ENCODE results near the gene PTPRCAP. TPM values are rescaled to one million over a fixed set of nuclear protein-coding genes. Genes with fewer than 3 reads are reported as not detected.

Gene PTPRCAP
- total RNA-seq, 2 experiments from 2014 or later: 328 to 389 TPM

DNA sequence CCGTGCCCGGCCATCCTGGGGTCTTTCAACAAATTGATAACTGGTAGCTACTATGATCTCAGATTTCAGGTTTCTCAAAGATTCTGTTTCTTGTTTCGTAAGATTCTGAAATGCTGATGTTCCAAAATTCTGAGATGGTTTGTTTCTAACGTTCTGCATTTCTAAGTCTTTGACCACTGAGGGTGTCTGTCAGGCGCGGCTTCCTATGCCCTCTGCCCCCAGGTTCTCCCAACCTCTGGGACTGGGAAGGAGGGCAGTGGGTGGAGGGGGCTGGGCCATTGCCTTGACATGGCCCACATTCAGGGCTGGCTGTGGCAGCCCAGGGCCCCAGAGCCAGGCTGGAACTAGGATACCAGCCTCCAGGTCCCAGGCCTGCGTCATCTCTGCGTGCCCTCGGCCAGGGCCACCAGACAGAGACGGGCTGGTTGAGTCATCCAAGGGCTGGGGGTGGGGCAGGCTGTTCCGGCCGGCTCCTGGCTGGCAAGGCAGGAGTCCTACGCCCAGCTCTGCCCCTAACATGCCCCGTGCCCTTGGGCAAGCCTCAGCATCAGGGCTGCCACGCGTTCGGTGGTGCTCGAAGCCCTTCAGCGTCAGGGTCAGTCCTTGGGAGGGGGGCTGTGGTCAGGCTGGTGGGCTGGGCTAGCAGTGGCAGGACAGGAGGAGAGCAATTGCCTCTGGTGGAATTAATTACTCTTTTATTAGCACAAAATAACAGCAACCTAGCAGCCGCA is 26.4 kb upstream of the PTPRCAP start:
- ChIA-PET POLR2A (no interaction called here), CTCF (no interaction called here)
- Mint-ChIP-seq H3K4me1 (peaks cover 42% of the 10 kb centered on the region), H3K9me3 (no peaks in the 10 kb centered on the region), H3K27ac (peak overlapping the region; percentile 93), H3K27me3 (no peaks in the 10 kb centered on the region), H3K36me3 (ENCODE audit: low read depth) (peaks cover 4% of the 10 kb centered on the region), H3K4me3 (peak overlapping the region; percentile 84)
- DNase-seq: no peak

DNA sequence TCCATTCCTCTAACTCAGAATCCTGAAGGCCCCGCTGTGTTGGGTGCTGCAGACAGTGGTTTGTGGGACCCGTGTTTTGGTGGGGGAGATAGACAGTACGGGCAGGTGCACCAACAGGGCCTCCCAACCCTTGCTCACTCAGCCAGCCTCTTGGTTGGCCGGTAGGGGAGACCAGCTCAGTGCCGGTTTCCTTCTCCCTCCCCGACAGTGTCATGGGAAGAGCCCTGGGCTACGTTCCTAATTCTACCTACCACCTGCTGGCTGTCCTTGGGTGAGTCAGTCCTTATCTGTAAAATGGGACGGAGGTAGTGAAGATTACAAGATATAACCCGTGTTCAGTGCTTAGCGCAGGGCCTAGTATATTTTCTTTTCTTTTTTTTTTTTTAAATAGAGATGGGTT is 25.7 kb upstream of the PTPRCAP start:
- Mint-ChIP-seq H3K27me3 (no peaks in the 10 kb centered on the region), H3K4me1 (peaks cover 38% of the 10 kb centered on the region), H3K4me3 (no peak overlapping the region), H3K27ac (no peak overlapping the region), H3K36me3 (ENCODE audit: low read depth) (peaks cover 4% of the 10 kb centered on the region), H3K9me3 (no peaks in the 10 kb centered on the region)
- DNase-seq: no peak
- POLR2A ChIA-PET: no interaction called here
- CTCF ChIA-PET: interaction anchor here (0.6 kb wide), 1 partner anchor 19 kb away, joined by 3 read pairs; no protein-coding TSS in a partner anchor

DNA sequence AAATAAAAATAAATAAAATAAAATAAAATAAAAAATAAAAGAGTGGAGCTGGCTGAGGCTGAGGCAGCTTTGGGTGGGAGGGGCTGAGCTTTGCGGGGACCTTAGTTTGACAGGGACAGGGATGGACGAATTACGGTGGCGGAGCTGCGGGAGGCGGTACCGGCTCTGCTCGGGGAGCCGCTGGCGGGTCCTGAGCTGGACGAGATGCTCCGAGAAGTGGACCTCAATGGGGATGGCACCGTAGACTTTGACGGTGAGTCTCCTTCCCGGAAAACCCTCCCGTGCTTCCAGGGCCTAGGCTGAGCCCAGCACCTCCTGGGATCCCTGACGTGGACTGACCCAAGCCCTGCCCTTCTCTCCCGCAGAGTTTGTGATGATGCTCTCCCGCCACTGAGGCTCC is 20.8 kb upstream of the PTPRCAP start:
- H3K4me3 Mint-ChIP-seq: no peak overlapping the region
- ChIA-PET CTCF (interaction anchor here (1.1 kb wide), 1 partner anchor 17 kb away, joined by 3 read pairs; no protein-coding TSS in a partner anchor), POLR2A (no interaction called here)
- no peak overlapping the region for H3K27ac Mint-ChIP-seq
- no peaks in the 10 kb centered on the region for H3K36me3 Mint-ChIP-seq (ENCODE audit: low read depth)
- H3K4me1 Mint-ChIP-seq: peaks cover 9% of the 10 kb centered on the region
- no peak for DNase-seq
- no peaks in the 10 kb centered on the region for H3K9me3 Mint-ChIP-seq
- no peaks in the 10 kb centered on the region for H3K27me3 Mint-ChIP-seq

DNA sequence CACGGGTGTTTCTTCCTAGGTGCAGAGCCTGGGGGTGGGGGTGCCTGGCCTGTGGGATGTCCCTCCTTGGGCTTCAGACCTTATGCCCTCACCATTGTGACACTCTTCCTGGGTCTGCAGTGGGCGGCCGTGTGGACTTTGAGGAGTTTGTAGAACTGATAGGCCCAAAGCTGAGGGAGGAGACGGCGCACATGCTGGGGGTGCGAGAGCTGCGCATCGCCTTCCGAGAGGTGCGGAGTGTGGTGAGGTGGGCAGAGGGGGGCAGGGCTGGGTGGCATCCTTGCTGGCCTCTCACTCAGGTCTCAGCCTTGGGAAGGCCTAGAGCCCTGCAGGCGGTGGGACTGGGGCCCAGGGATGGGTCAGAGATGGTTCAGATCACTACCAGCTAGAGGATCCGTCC is 20.0 kb upstream of the PTPRCAP start:
- no peak overlapping the region for H3K4me3 Mint-ChIP-seq
- DNase-seq: no peak
- no peak overlapping the region for H3K27ac Mint-ChIP-seq
- H3K9me3 Mint-ChIP-seq: no peaks in the 10 kb centered on the region
- CTCF ChIA-PET: interaction anchor here (1.1 to 1.6 kb wide), 2 partner anchors 16 to 20 kb away, joined by 3 to 5 read pairs; partner anchors contain the start of gene PTPRCAP
- POLR2A ChIA-PET: no interaction called here
- peaks cover 7% of the 10 kb centered on the region for H3K4me1 Mint-ChIP-seq
- H3K36me3 Mint-ChIP-seq (ENCODE audit: low read depth): no peaks in the 10 kb centered on the region
- no peaks in the 10 kb centered on the region for H3K27me3 Mint-ChIP-seq

DNA sequence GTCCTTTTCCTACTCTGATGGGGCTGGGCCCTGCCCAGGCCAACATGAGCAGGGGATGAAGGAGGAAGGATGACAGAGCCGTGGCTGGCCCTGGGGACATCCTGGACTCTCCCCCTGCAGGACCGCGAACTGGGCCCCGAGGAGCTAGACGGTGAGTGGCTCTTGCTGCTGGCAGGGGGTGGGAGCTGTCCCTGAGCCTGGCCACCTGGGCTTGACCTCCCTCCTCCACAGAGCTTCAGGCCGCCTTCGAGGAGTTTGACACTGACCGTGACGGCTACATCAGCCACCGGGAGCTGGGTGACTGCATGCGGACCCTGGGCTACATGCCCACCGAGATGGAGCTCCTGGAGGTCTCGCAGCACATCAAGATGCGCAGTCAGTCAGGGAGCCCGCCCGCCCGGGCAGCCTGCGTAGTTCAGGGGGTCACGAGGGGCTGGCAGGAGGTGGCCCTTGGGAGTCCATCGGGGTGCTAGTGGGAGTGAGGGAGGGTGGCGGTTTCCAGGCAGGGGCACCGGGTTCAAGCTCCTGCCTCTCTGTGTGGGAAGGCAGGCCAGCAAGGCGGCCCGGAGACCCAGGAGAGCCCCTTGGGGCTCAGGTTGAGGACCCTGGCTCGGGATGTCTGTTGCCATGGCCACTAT is 18.7 kb upstream of the PTPRCAP start:
- Mint-ChIP-seq H3K4me3 (no peak overlapping the region), H3K27ac (no peak overlapping the region), H3K27me3 (no peaks in the 10 kb centered on the region), H3K9me3 (no peaks in the 10 kb centered on the region), H3K36me3 (ENCODE audit: low read depth) (no peaks in the 10 kb centered on the region), H3K4me1 (peaks cover 7% of the 10 kb centered on the region)
- ChIA-PET POLR2A (no interaction called here), CTCF (interaction anchor here (0.8 to 1.6 kb wide), 5 partner anchors 12 to 87 kb away, joined by 3 to 10 read pairs (median 5); partner anchors contain the start of genes CORO1B and PTPRCAP)
- DNase-seq: no peak

DNA sequence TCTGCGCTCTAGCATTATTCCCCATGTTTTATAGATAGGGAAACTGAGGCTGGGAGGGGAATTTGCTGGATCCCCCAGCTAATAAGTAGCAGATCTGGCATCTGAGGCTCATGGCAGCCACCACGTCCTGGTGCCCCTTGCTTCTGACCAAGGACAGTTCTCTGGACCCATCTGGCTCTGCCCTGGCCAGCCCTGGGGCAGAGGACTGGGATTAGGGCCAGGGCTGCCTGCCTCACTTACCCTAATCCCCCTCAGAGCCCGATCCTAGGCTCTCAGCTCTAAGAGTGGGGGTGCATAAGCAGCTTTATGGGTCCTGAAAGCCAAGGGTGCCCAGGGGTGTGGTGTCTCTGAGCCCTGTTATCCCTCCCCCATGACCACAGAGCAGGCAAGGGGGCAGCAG is 17.6 kb upstream of the PTPRCAP start, which contains the start of gene CABP4:
TSS of gene CABP4 (plus strand) at position 301 of the 400 bp plus-strand sequence. CDS start at position 371, 70 bp downstream.
- POLR2A ChIA-PET: no interaction called here

DNA sequence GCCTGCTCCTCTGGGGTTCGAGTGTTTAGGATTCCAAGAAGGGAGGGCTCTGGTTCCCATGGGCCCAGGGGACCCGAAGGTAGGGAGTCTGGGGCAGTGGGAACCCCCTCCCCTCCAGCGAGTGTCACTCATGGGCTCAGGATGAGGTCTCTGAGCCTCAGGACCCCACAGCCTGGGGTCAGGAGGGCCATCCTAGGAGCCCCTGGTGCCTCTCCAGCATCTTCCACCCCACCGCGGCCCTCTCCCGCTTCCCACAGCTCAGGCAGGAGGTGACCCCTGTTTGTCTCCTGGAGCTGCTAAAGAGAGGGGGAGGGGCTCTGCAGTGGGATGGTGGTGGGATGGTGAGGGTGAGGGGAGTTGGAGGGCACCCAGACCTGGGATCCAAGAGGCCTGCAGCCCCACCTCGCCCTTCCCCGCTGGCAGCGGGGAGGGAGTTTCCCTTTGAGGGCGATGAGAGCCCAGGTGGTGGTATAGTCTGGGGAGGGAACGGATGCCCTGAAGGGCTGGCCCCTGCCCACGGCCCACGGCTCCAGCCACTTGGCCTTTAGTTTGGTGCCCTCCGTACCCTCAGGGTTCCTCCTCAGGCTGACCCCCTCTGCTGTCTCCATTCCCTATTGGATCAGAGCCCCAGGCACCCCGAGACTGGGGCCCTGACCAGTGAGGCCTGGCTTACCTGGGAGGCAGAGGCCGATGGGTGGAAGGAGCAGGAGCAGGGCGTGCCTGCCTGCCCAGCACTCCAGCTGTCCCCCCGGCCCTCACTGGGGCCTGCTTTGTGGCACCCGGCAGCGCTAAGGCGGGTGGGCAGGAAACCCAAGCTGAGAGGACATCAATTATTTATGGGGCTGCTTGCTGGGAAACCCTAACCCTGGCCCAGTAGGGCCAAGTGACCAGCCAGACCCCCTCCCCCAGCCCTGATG is 16.6 kb upstream of the PTPRCAP start:
- Mint-ChIP-seq H3K27me3 (peaks cover 3% of the 10 kb centered on the region), H3K27ac (no peak overlapping the region), H3K36me3 (ENCODE audit: low read depth) (no peaks in the 10 kb centered on the region), H3K4me1 (peaks cover 8% of the 10 kb centered on the region), H3K9me3 (no peaks in the 10 kb centered on the region), H3K4me3 (no peak overlapping the region)
- DNase-seq: no peak
- POLR2A ChIA-PET: no interaction called here
- CTCF ChIA-PET: no interaction called here

More for the DNA sequence above, 17.6 kb upstream of the PTPRCAP start, which contains the start of gene CABP4:
- no peaks in the 10 kb centered on the region for H3K27me3 Mint-ChIP-seq
- no peak for DNase-seq
- no peaks in the 10 kb centered on the region for H3K36me3 Mint-ChIP-seq (ENCODE audit: low read depth)
- no peaks in the 10 kb centered on the region for H3K9me3 Mint-ChIP-seq
- peaks cover 7% of the 10 kb centered on the region for H3K4me1 Mint-ChIP-seq
- peak within 1 kb of the TSS; percentile 47 for H3K27ac Mint-ChIP-seq
- H3K4me3 Mint-ChIP-seq: no peak within 1 kb of the TSS
- CTCF ChIA-PET: interaction anchor here (0.9 kb wide), 1 partner anchor 17 kb away, joined by 3 read pairs; no protein-coding TSS in a partner anchor

DNA sequence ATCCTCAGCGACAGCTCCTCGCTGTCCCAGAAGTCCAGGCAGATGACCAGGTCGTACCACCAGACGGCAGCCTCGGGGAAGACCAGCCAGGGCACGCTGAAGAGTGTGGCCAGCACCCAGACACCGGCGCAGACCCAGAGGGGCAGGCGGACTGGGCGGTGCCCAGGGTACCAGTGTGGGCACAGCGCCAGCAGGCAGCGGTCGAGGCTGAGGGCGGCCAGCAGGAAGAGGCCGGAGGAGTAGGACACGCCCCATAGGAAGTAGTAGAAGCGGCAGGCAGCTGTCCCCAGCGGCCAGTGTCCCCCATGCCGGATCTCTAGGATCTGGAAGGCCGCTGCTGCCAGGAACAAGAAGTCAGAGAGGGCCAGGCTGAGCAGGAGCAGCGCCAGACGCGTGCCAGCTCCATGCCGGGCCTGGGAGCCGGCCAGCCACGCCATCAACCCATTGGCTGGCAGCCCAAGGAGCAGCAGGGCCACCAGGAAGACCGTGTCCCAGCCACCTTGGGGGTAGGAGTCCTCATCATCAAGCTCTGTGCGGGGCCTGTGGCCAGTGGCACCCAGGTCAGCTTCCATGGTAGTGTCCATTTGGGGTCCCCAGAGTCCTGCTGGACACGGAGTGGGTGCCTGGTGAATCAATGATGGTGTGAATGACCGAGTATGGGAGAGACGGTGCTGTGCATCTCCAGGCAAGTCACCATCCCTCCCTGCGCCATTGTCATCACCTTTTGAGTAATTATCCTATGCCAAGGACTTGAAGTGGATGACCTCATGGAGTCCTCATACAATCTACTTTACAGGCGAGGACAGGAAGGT is 14.9 kb upstream of the PTPRCAP start, which contains the start of gene GPR152:
TSS of gene GPR152 (minus strand) at position 589 of the 812 bp plus-strand sequence. CDS start at position 584, 5 bp downstream.
- H3K4me3 Mint-ChIP-seq: no peak within 1 kb of the TSS
- H3K4me1 Mint-ChIP-seq: peaks cover 15% of the 10 kb centered on the region
- H3K36me3 Mint-ChIP-seq (ENCODE audit: low read depth): no peaks in the 10 kb centered on the region
- CTCF ChIA-PET: interaction anchor here (1.0 to 2.7 kb wide), 2 partner anchors 9 to 43 kb away, joined by 4 to 6 read pairs; no protein-coding TSS in a partner anchor
- no peak within 1 kb of the TSS for H3K27ac Mint-ChIP-seq
- no peaks in the 10 kb centered on the region for H3K9me3 Mint-ChIP-seq
- DNase-seq: no peak
- peaks cover 3% of the 10 kb centered on the region for H3K27me3 Mint-ChIP-seq
- POLR2A ChIA-PET: no interaction called here

DNA sequence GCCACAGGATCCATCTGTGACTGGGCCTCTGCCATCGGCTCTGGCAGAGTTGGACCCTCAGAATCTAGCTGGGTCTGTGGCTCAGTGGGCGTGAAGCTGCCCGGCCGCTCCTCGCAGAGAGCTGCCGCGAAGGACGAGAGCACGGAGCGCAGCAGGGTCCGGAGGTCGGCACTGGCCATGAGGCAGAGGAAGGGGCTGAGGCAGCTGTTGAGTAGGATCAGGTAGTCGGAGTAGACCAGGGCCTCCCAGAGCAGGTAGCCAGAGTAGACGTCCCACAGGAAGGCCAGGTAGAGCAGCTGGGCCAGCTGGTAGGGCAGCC is 14.1 kb upstream of the PTPRCAP start:
- no peak overlapping the region for H3K4me3 Mint-ChIP-seq
- no peaks in the 10 kb centered on the region for H3K36me3 Mint-ChIP-seq (ENCODE audit: low read depth)
- CTCF ChIA-PET: interaction anchor here (0.5 to 2.7 kb wide), 5 partner anchors 10 to 57 kb away, joined by 3 to 6 read pairs (median 4); no protein-coding TSS in a partner anchor
- H3K27me3 Mint-ChIP-seq: peaks cover 3% of the 10 kb centered on the region
- no peak overlapping the region for H3K27ac Mint-ChIP-seq
- POLR2A ChIA-PET: interaction anchor here (0.7 kb wide), 1 partner anchor 31 kb away, joined by 3 read pairs; the partner anchor contains the start of gene AIP
- peaks cover 23% of the 10 kb centered on the region for H3K4me1 Mint-ChIP-seq
- H3K9me3 Mint-ChIP-seq: no peaks in the 10 kb centered on the region
- no peak for DNase-seq

DNA sequence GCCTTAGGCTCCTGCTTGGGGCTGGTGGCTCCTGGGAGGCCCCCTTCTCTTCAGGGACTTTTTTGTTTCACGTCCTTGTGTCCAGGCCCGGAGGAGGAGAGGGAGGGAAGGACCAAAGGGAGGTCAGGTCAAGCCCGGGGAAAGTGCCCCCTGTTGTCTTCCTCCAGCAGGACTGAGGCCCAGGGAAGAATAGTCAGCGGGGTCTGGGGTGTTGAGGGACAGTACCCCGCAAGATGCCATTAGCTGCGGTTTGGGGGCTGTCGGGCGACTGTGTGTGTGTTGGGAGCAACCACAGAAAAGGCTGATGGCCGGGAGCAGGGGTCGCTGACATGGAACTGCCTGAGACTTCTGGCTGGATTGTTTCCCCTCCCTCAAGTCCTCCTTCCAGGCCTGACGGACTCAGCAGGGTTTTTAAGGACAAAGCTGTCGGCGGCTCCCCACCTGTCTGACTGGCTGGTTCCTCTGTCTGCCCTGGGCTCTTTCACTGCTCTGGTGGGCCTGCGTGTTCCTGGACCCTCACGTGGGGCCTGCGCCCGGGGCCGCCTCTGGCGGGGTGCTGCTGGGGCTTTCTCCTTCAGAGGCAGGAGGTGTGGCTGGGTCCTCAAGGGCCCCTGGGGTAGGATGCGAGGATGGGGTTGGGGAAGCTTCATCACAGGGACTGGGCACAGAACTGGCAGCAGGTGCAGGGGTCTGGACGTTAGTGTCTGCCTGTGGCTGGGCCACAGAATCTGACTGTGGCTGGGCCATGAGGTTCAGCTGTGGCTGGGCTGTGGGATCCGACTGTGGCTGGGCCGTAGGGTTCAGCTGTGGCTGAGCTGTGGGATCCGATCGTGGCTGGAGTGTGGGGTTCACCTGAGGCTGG is 13.5 kb upstream of the PTPRCAP start:
- Mint-ChIP-seq H3K4me1 (peaks cover 29% of the 10 kb centered on the region), H3K9me3 (no peaks in the 10 kb centered on the region), H3K27ac (no peak overlapping the region), H3K27me3 (peaks cover 3% of the 10 kb centered on the region), H3K4me3 (no peak overlapping the region), H3K36me3 (ENCODE audit: low read depth) (no peaks in the 10 kb centered on the region)
- CTCF ChIA-PET: interaction anchor here (0.5 to 2.7 kb wide), 5 partner anchors 10 to 56 kb away, joined by 3 to 6 read pairs (median 4); no protein-coding TSS in a partner anchor
- no peak for DNase-seq
- POLR2A ChIA-PET: interaction anchor here (0.7 kb wide), 1 partner anchor 32 kb away, joined by 3 read pairs; the partner anchor contains the start of gene AIP

Measured in activated CD4-positive, alpha-beta T cell treated with anti-CD3 and anti-CD28 coated beads, Interleukin-2, amount 10 ng/mL, durations not matched to agents 7 days and 5 days (primary cell).